BE2C (cell line): ENCODE measurements around the gene MRFAP1.

Experiments
- DNase-seq: peaks from one replicate; pipeline ENCODE4 v3.0.0-alpha.2; 2020
- H3K27me3 ChIP-seq: fragments of 250-450 bp; sonication (Bioruptor Pico); 2 replicates; pipeline ENCODE4 v1.5.1; 2020; ENCODE audit warnings: mild to moderate bottlenecking
- H3K36me3 ChIP-seq: fragments of 250-450 bp; sonication (Bioruptor Pico); 2 replicates; pipeline ENCODE4 v1.5.1; 2020; ENCODE audit warnings: mild to moderate bottlenecking
- H3K4me1 ChIP-seq: fragments of 250-450 bp; sonication (Bioruptor Pico); 2 replicates; pipeline ENCODE4 v1.5.1; 2020
- H3K4me3 ChIP-seq: 2 replicates; pipeline ENCODE4 v1.5.1; 2011; ENCODE audit warnings: low read depth, low read length
- H3K9me3 ChIP-seq: fragments of 250-450 bp; sonication (Bioruptor Pico); 2 replicates; pipeline ENCODE4 v1.5.1; 2020
- CTCF ChIP-seq: IDR thresholded peaks from 2 replicates; pipeline ENCODE4 v1.5.1; 2012; ENCODE audit warnings: mild to moderate bottlenecking, low read depth, low read length

Gene MRFAP1

GRCh38 chr4:6674500-6675149, 34.1 kb downstream of the MRFAP1 start:
- peaks cover 14% of the 10 kb centered on the region for H3K36me3 ChIP-seq
- no peaks in the 10 kb centered on the region for H3K4me1 ChIP-seq
- no peaks in the 10 kb centered on the region for H3K9me3 ChIP-seq
- TF ChIP-seq CTCF: peak; percentile 58
- H3K27me3 ChIP-seq: no peaks in the 10 kb centered on the region
- DNase-seq: no peak
- peak overlapping the region; percentile 72 for H3K4me3 ChIP-seq

GRCh38 chr4:6676722-6677558, 36.5 kb downstream of the MRFAP1 start:
- Histone ChIP-seq H3K9me3 (no peaks in the 10 kb centered on the region), H3K4me1 (no peaks in the 10 kb centered on the region), H3K27me3 (no peaks in the 10 kb centered on the region), H3K36me3 (peaks cover 14% of the 10 kb centered on the region), H3K4me3 (no peak overlapping the region)
- DNase-seq: no peak
- no peak for TF ChIP-seq CTCF

- Histone ChIP-seq H3K4me3 (no peak overlapping the region), H3K36me3 (peaks cover 11% of the 10 kb centered on the region), H3K27me3 (no peaks in the 10 kb centered on the region), H3K9me3 (no peaks in the 10 kb centered on the region), H3K4me1 (no peaks in the 10 kb centered on the region)
- no peak for DNase-seq
- peak; percentile 40 for TF ChIP-seq CTCF
These were observed 40.0 kb downstream of the MRFAP1 start for GRCh38 chr4:6680372-6681034.

- DNase-seq: no peak
- Histone ChIP-seq H3K4me1 (no peaks in the 10 kb centered on the region), H3K27me3 (no peaks in the 10 kb centered on the region), H3K36me3 (peaks cover 4% of the 10 kb centered on the region), H3K9me3 (no peaks in the 10 kb centered on the region), H3K4me3 (no peak overlapping the region)
- TF ChIP-seq CTCF: no peak
These were observed 40.7 kb downstream of the MRFAP1 start for GRCh38 chr4:6681191-6681590.

- Histone ChIP-seq H3K4me3 (no peak overlapping the region), H3K27me3 (no peaks in the 10 kb centered on the region), H3K4me1 (no peaks in the 10 kb centered on the region; the same call in 1 of the 2 replicates), H3K9me3 (no peaks in the 10 kb centered on the region), H3K36me3 (no peaks in the 10 kb centered on the region)
- no peak for TF ChIP-seq CTCF
- DNase-seq: no peak
These were observed 42.5 kb downstream of the MRFAP1 start for GRCh38 chr4:6682862-6683590.
